Neural cell (in vitro differentiated cells): Measurements from ENCODE around the gene DIAPH2. TPM values are rescaled to one million over a fixed set of nuclear protein-coding genes. Genes with fewer than 3 reads are reported as not detected.
"Not testable (repeated sequence)": the region's sequence is repeated elsewhere in the genome, so short reads cannot be mapped to it uniquely, and the experiment has no call there.

Source experiments
- H2AFZ ChIP-seq: fragments of 200-600, 300-800 bp; sonication (generic), shearing (Covaris generic); 2 replicates; pipeline ENCODE4 v1.6.0; 2014; ENCODE audit warnings: low read depth, mild to moderate bottlenecking, antibody characterized with exemption, low read length, moderate library complexity
- H3F3A ChIP-seq: fragments of 200-600 bp; shearing (Covaris generic); 2 replicates; pipeline ENCODE4 v1.6.1; 2016; ENCODE audit warnings: mild to moderate bottlenecking, moderate library complexity, mixed read lengths, antibody characterized with exemption, low read length; ENCODE audit not compliant: insufficient read depth, poor library complexity, severe bottlenecking
- H3K27ac ChIP-seq: fragments of 200-600, 300-800 bp; sonication (generic), shearing (Covaris generic); 2 replicates; pipeline ENCODE4 v1.5.1; 2014; ENCODE audit warnings: mild to moderate bottlenecking, low read length, moderate library complexity
- H3K27me3 ChIP-seq: fragments of 300-800, 200-600 bp; sonication (generic), shearing (Covaris generic); 2 replicates; pipeline ENCODE4 v1.6.0; 2014; ENCODE audit warnings: mild to moderate bottlenecking, low read depth, low read length, moderate library complexity; ENCODE audit not compliant: insufficient read depth
- H3K36me3 ChIP-seq: fragments of 300-800, 200-600 bp; sonication (generic), shearing (Covaris generic); 2 replicates; pipeline ENCODE4 v1.5.1; 2014; ENCODE audit warnings: mild to moderate bottlenecking, antibody characterized with exemption, low read length, moderate library complexity; ENCODE audit not compliant: insufficient read depth
- H3K4me2 ChIP-seq: fragments of 300-800, 200-600 bp; sonication (generic), shearing (Covaris generic); 2 replicates; pipeline ENCODE4 v1.6.0; 2014; ENCODE audit warnings: mild to moderate bottlenecking, low read length
- H3K4me3 ChIP-seq: fragments of 300-800, 200-600 bp; sonication (generic), shearing (Covaris generic); 2 replicates; pipeline ENCODE4 v1.5.1; 2014; ENCODE audit warnings: mild to moderate bottlenecking, low read length, moderate library complexity
- H3K79me2 ChIP-seq: fragments of 200-600 bp; shearing (Covaris generic); replicated peaks from 2 replicates; pipeline ENCODE4 v1.6.0; 2014; ENCODE audit warnings: mild to moderate bottlenecking, low read length, moderate library complexity; ENCODE audit not compliant: insufficient read depth
- H3K9ac ChIP-seq: fragments of 300-800, 200-600 bp; sonication (generic), shearing (Covaris generic); 2 replicates; pipeline ENCODE4 v1.6.1; 2016; ENCODE audit warnings: mild to moderate bottlenecking, low read length, mixed read lengths
- H3K9me2 ChIP-seq: fragments of 200-600 bp; shearing (Covaris generic); 2 replicates; pipeline ENCODE4 v1.6.1; 2016; ENCODE audit warnings: mild to moderate bottlenecking, low read length, mixed read lengths; ENCODE audit not compliant: insufficient read depth
- H3K9me3 ChIP-seq: fragments of 200-600, 300-800 bp; sonication (generic), shearing (Covaris generic); 2 replicates; pipeline ENCODE4 v1.6.1; 2016; ENCODE audit warnings: mild to moderate bottlenecking, mixed run types, low read length, moderate library complexity, mixed read lengths
- H4K20me1 ChIP-seq: fragments of 200-600 bp; shearing (Covaris generic); 2 replicates; pipeline ENCODE4 v1.6.1; 2016; ENCODE audit warnings: mild to moderate bottlenecking, mixed run types; ENCODE audit not compliant: insufficient read depth
- EP300 ChIP-seq: fragments of 450-650 bp; conservative IDR thresholded peaks from 2 replicates; pipeline ENCODE4 v1.6.1; 2014; ENCODE audit warnings: antibody characterized with exemption, mild to moderate bottlenecking, moderate library complexity; ENCODE audit not compliant: poor library complexity, severe bottlenecking
- EZH2 ChIP-seq: fragments of 200-600, 300-800 bp; shearing (Covaris generic), sonication (generic); IDR thresholded peaks from 2 replicates; pipeline ENCODE4 v1.6.1; 2014; ENCODE audit warnings: antibody characterized with exemption, low read length, borderline replicate concordance, mild to moderate bottlenecking; ENCODE audit not compliant: insufficient read depth, poor library complexity, severe bottlenecking
- MXI1 ChIP-seq: fragments of 450-650 bp; conservative IDR thresholded peaks from 2 replicates; pipeline ENCODE4 v1.6.1; 2014; ENCODE audit warnings: antibody characterized with exemption, mild to moderate bottlenecking; ENCODE audit not compliant: poor library complexity, severe bottlenecking
- POLR2AphosphoS5 ChIP-seq: IDR thresholded peaks from 2 replicates; pipeline ENCODE4 v1.6.1; 2012
- RAD21 ChIP-seq: fragments of 450-650 bp; conservative IDR thresholded peaks from 2 replicates; pipeline ENCODE4 v1.6.1; 2014; ENCODE audit warnings: antibody characterized with exemption, mild to moderate bottlenecking, moderate library complexity
- REST ChIP-seq: IDR thresholded peaks from 2 replicates; pipeline ENCODE4 v1.6.1; 2012; ENCODE audit warnings: borderline replicate concordance
- SMC3 ChIP-seq: fragments of 450-650 bp; conservative IDR thresholded peaks from 2 replicates; pipeline ENCODE4 v1.6.1; 2014; ENCODE audit warnings: antibody characterized with exemption, mild to moderate bottlenecking, moderate library complexity; ENCODE audit not compliant: poor library complexity
- TAF1 ChIP-seq: IDR thresholded peaks from 2 replicates; pipeline ENCODE4 v1.6.1; 2012; ENCODE audit warnings: low read depth
- polyA plus RNA-seq: library from polyadenylated mRNA; depleted of rRNA; stranded (reverse); fragments of >200 nt; gene quantifications from 2 replicates; pipeline ENCODE4 v1.2.3, GENCODE V29; 2014
- TF ChIP-seq, protein P1 (sequence below): fragments of 450-650 bp; IDR thresholded peaks from 2 replicates; pipeline ENCODE4 v1.5.1; 2014; ENCODE audit warnings: antibody characterized with exemption, mild to moderate bottlenecking, moderate library complexity; ENCODE audit not compliant: poor library complexity, severe bottlenecking

Gene DIAPH2
- polyA plus RNA-seq, 1 donor from 2014 or later = 0.07 TPM

- Histone ChIP-seq H3K79me2 (no peaks in the 10 kb centered on the region), H3K27me3 (no peaks in the 10 kb centered on the region), H3K9me2 (no peaks in the 10 kb centered on the region), H3K36me3 (no peaks in the 10 kb centered on the region), H3K9me3 (no peaks in the 10 kb centered on the region), H4K20me1 (no peaks in the 10 kb centered on the region), H2AFZ (no peak overlapping the region), H3K4me3 (no peak overlapping the region), H3K27ac (no peak overlapping the region), H3K4me2 (no peak overlapping the region), H3K9ac (no peak overlapping the region), H3F3A (no peaks in the 10 kb centered on the region)
- TF ChIP-seq EZH2 (no peak), MXI1 (no peak), REST (no peak), EP300 (no peak), SMC3 (no peak), TAF1 (no peak), RAD21 (no peak), POLR2AphosphoS5 (no peak)
- TF ChIP-seq, protein P1, sequence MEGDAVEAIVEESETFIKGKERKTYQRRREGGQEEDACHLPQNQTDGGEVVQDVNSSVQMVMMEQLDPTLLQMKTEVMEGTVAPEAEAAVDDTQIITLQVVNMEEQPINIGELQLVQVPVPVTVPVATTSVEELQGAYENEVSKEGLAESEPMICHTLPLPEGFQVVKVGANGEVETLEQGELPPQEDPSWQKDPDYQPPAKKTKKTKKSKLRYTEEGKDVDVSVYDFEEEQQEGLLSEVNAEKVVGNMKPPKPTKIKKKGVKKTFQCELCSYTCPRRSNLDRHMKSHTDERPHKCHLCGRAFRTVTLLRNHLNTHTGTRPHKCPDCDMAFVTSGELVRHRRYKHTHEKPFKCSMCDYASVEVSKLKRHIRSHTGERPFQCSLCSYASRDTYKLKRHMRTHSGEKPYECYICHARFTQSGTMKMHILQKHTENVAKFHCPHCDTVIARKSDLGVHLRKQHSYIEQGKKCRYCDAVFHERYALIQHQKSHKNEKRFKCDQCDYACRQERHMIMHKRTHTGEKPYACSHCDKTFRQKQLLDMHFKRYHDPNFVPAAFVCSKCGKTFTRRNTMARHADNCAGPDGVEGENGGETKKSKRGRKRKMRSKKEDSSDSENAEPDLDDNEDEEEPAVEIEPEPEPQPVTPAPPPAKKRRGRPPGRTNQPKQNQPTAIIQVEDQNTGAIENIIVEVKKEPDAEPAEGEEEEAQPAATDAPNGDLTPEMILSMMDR = no peak
Measured at GRCh38 chrX:96710031-96710430, 25.4 kb downstream of the DIAPH2 start.

- Histone ChIP-seq H2AFZ (no peak overlapping the region), H3K9ac (no peak overlapping the region), H3K79me2 (no peaks in the 10 kb centered on the region), H4K20me1 (no peaks in the 10 kb centered on the region), H3K27ac (no peak overlapping the region), H3K36me3 (no peaks in the 10 kb centered on the region), H3K4me3 (no peak overlapping the region), H3K27me3 (no peaks in the 10 kb centered on the region), H3K4me2 (no peak overlapping the region), H3K9me2 (no peaks in the 10 kb centered on the region), H3F3A (no peaks in the 10 kb centered on the region), H3K9me3 (no peaks in the 10 kb centered on the region)
- TF ChIP-seq SMC3 (no peak), EZH2 (no peak), RAD21 (no peak)
Measured at GRCh38 chrX:96713303-96713702, 28.7 kb downstream of the DIAPH2 start.

- H3K4me3 ChIP-seq, H4K20me1 ChIP-seq, H2AFZ ChIP-seq, H3F3A ChIP-seq, H3K9ac ChIP-seq, H3K36me3 ChIP-seq, H3K27ac ChIP-seq, H3K27me3 ChIP-seq, H3K9me2 ChIP-seq, H3K4me2 ChIP-seq, H3K9me3 ChIP-seq, H3K79me2 ChIP-seq: not testable (repeated sequence)
Measured at GRCh38 chrX:96714393-96714792, 29.8 kb downstream of the DIAPH2 start.
